ENCODE measurements around the gene NDUFAF3. TPM values are rescaled to one million over a fixed set of nuclear protein-coding genes. Genes with fewer than 3 reads are reported as not detected.

Gene NDUFAF3
- total and polyA plus RNA-seq, 2 of the 4 experiments (the other 2 are of a cell fraction) = 26.5 to 112 TPM

- TF ChIP-seq MAFK (IDR thresholded peaks at IDR 0.05; ENCODE audit: low read depth, low read length) = no peak
Observed at GRCh38 chr3:49013738-49014660, 7.9 kb upstream of the NDUFAF3 start (continued).

GRCh38 chr3:49015072-49015471, 6.8 kb upstream of the NDUFAF3 start:
- H4K5ac ChIP-seq (ENCODE audit: low read depth, low read length) = no peak overlapping the region
- peaks cover 52% of the 10 kb centered on the region for H3K36me3 ChIP-seq (ENCODE audit: control insufficient read depth, insufficient read depth, low read length)
- intact Hi-C loops (cut with micrococcal nuclease) (no loop called here), in situ Hi-C loops (cut with MboI; ENCODE audit: low sequenced_read_pairs) (no loop called here), dilution Hi-C loops (cut with HindIII; ENCODE audit: low sequenced_read_pairs, unreplicated experiment) (no loop called here)
- no peak overlapping the region for H2BK5ac ChIP-seq (ENCODE audit: low read depth, low read length, poor library complexity, severe bottlenecking)
- H3K27me3 ChIP-seq (ENCODE audit: control insufficient read depth, insufficient read depth, low read length) = no peaks in the 10 kb centered on the region
- H2BK20ac ChIP-seq (ENCODE audit: low read depth, low read length) = no peak overlapping the region
- H2AFZ ChIP-seq (replicated peaks; ENCODE audit: low read length, poor library complexity) = peak overlapping the region; percentile 29
- H2BK15ac ChIP-seq (ENCODE audit: low read depth, low read length) = no peak overlapping the region
- no peak overlapping the region for H2AK5ac ChIP-seq (ENCODE audit: low read depth, low read length)
- H3K9ac ChIP-seq (ENCODE audit: low read depth, low read length) = no peak overlapping the region
- H2AK9ac ChIP-seq (replicated peaks; ENCODE audit: low read depth, low read length, poor library complexity) = peak overlapping the region; percentile 36
- H3K4ac ChIP-seq (ENCODE audit: low read depth, low read length) = no peak overlapping the region
- no peak overlapping the region for H4K91ac ChIP-seq (ENCODE audit: insufficient read depth, low read depth, low read length)
- H3K4me1 ChIP-seq (ENCODE audit: control insufficient read depth, insufficient read depth, low read length) = peaks cover 10% of the 10 kb centered on the region
- H3K79me1 ChIP-seq (ENCODE audit: low read depth in 1 of 2, low read length in 2 of 2) = peaks cover 13 to 85% of the 10 kb centered on the region in 2 experiments; a peak in 3 of 4 replicates
- H4K20me1 ChIP-seq (ENCODE audit: insufficient read depth, low read length) = peaks cover 41% of the 10 kb centered on the region
- peaks cover 14% of the 10 kb centered on the region for H3K9me1 ChIP-seq (ENCODE audit: insufficient read depth, low read length)
- H3K9me3 ChIP-seq (ENCODE audit: control insufficient read depth, insufficient read depth, low read length) = no peaks in the 10 kb centered on the region
- POLR2A ChIA-PET (ENCODE audit: unreplicated experiment) = no interaction called here
- no peak overlapping the region for H3K18ac ChIP-seq (ENCODE audit: low read depth, low read length)
- H3K56ac ChIP-seq (ENCODE audit: extremely low read depth, insufficient read depth, low read length) = no peak overlapping the region
- no peak overlapping the region for H4K8ac ChIP-seq (ENCODE audit: low read depth in 2 of 2, low read length in 2 of 2)
- H3K4me2 ChIP-seq (ENCODE audit: low read depth, low read length) = no peak overlapping the region
- DNase-seq (no peak), ATAC-seq (ENCODE audit: low read depth) (no peak)
- no peak overlapping the region for H3K27ac ChIP-seq (ENCODE audit: insufficient read depth, low read length)
- H2BK120ac ChIP-seq (ENCODE audit: low read depth, low read length) = no peak overlapping the region
- 100% methylated on average over 1 of the region's 8 CpGs; no CpG with 5 or more reads in 1 of the 2 experiments for WGBS, 2 experiments (ENCODE audit: extremely low coverage in 2 of 2, insufficient read length in 1 of 2)
- BruUV-seq (replicated peaks) = no TSS peak
- no peak overlapping the region for H3K4me3 ChIP-seq (ENCODE audit: insufficient read depth, low read depth, low read length)
- CTCF ChIA-PET = no interaction called here
- H3K14ac ChIP-seq (replicated peaks; ENCODE audit: low read depth, low read length) = no peak overlapping the region
- H3K23ac ChIP-seq (ENCODE audit: low read depth, low read length) = no peak overlapping the region
- no peak for TF ChIP-seq RFX5 (IDR thresholded peaks at IDR 0.05; ENCODE audit: low read depth, low read length)
- TF ChIP-seq BHLHE40 (IDR thresholded peaks at IDR 0.05; ENCODE audit: low read depth, low read length) = no peak
- no peak for TF ChIP-seq POLR2A (IDR thresholded peaks at IDR 0.05; ENCODE audit: low read depth, low read length)
- TF ChIP-seq CEBPB (IDR thresholded peaks at IDR 0.05; ENCODE audit: low read depth, low read length) = no peak
- TF ChIP-seq USF2 (IDR thresholded peaks at IDR 0.05; ENCODE audit: low read depth, low read length) = no peak
- TF ChIP-seq FOS (IDR thresholded peaks at IDR 0.05; ENCODE audit: low read depth, low read length) = no peak
- no peak for TF ChIP-seq MXI1 (IDR thresholded peaks at IDR 0.05; ENCODE audit: borderline replicate concordance, low read depth, low read length)
- TF ChIP-seq SMC3 (IDR thresholded peaks at IDR 0.05; ENCODE audit: low read depth, low read length) = no peak
- TF ChIP-seq CTCF (conservative IDR thresholded peaks at IDR 0.05; ENCODE audit: low read depth, low read length) = no peak
- TF ChIP-seq CHD1 (IDR thresholded peaks at IDR 0.05; ENCODE audit: low read depth, low read length) = no peak
- TF ChIP-seq ELK1 (IDR thresholded peaks at IDR 0.05; ENCODE audit: borderline replicate concordance, low read depth, low read length) = no peak
- no peak for TF ChIP-seq NFE2L2 (IDR thresholded peaks at IDR 0.05; ENCODE audit: low read depth, low read length)

Measured in IMR-90 (cell line).